HCT116 (cell line): ENCODE data around the gene TBCD. TPM values are rescaled to one million over a fixed set of nuclear protein-coding genes. Genes with fewer than 3 reads are reported as not detected.

ENCODE experiments used
- ATAC-seq: fragments of 200-7000 bp; cut with Tn5 transposase; 2 replicates; pipeline ENCODE4 v1.9.1; 2020; ENCODE audit warnings: mild to moderate bottlenecking, moderate library complexity
- BruUV-seq: library from RNA; stranded (reverse); fragments of 400-500 nt; replicated peaks from 2 replicates; lab custom pipeline; 2021; lab: Mats Ljungman, UMichigan
- CTCF ChIA-PET: fragments of 300-600 bp; sonication (Branson Sonifier 250); formaldehyde crosslinking; loops from one replicate; lab custom pipeline; 2021; ENCODE audit warnings: antibody characterized with exemption; lab: Charles Lee
- POLR2A ChIA-PET: fragments of 300-600, 350-600 bp; sonication (Branson Sonifier 250); formaldehyde crosslinking; loops from one replicate; lab custom pipeline; 2021; ENCODE audit warnings: antibody characterized with exemption; lab: Charles Lee
- RAD21 ChIA-PET, 2 experiments: fragments of 300-600 bp; sonication (Branson Sonifier 250); formaldehyde crosslinking; loops; one replicate each; lab custom pipeline; 2023; ENCODE audit warnings: low total read pairs in 2 of 2; ENCODE audit not compliant: uncharacterized antibody in 2 of 2, unreplicated experiment in 2 of 2, low non-redundant PET in 1 of 2; lab: Charles Lee
- DNase-seq: peaks from one replicate; pipeline ENCODE4 v3.0.0-alpha.2; 2010; ENCODE audit warnings: low read depth, low spot score
- H2AFZ ChIP-seq: fragments of 200-600 bp; shearing (Covaris generic), sonication (generic); 2 replicates; pipeline ENCODE4 v1.6.1; 2017; ENCODE audit warnings: low read depth, mixed run types, mixed read lengths, antibody characterized with exemption, low read length; ENCODE audit not compliant: poor library complexity, severe bottlenecking
- H3K27ac ChIP-seq: 2 replicates; pipeline ENCODE4 v1.5.1; 2012; ENCODE audit warnings: low read depth, low read length
- H3K27me3 ChIP-seq: fragments of 200-600 bp; sonication (generic); 2 replicates; pipeline ENCODE4 v1.6.1; 2016; ENCODE audit warnings: mixed run types, low read length, mixed read lengths; ENCODE audit not compliant: insufficient read depth
- H3K36me3 ChIP-seq, 2 experiments: fragments of 200-500 bp in 1 of 2; fragments of 200-600 bp in 1 of 2; sonication (Bioruptor generic) in 1 of 2; sonication (generic) in 1 of 2; 2 replicates each; pipeline versions ENCODE4 v1.5.1 to v1.6.1; 2014 to 2016; ENCODE audit warnings: low read length in 2 of 2, inconsistent platforms in 1 of 2, mixed read lengths in 1 of 2, mixed run types in 1 of 2; ENCODE audit not compliant: insufficient read depth in 2 of 2, control insufficient read depth in 1 of 2
- H3K4me1 ChIP-seq, 2 experiments: fragments of 200-600 bp in 1 of 2; sonication (generic) in 1 of 2; 2 replicates each; pipeline versions ENCODE4 v1.5.1 to v1.6.1; 2012 to 2017; ENCODE audit warnings: low read length in 2 of 2, inconsistent platforms in 1 of 2, mild to moderate bottlenecking in 1 of 2, mixed read lengths in 1 of 2, mixed run types in 1 of 2, moderate library complexity in 1 of 2; ENCODE audit not compliant: insufficient read depth in 2 of 2, control insufficient read depth in 1 of 2
- H3K4me2 ChIP-seq: fragments of 200-600 bp; sonication (generic); 2 replicates; pipeline ENCODE4 v1.6.1; 2017; ENCODE audit warnings: mixed run types, low read length, mixed read lengths
- H3K4me3 ChIP-seq, 2 experiments: fragments of 200-600 bp in 1 of 2; sonication (generic) in 1 of 2; replicated peaks in 1 of 2; 2 replicates each; pipeline ENCODE4 v1.5.1; 2011 to 2016; ENCODE audit warnings: low read length in 2 of 2, control low read depth in 1 of 2, low read depth in 1 of 2, mild to moderate bottlenecking in 1 of 2, mixed read lengths in 1 of 2, mixed run types in 1 of 2
- H3K79me2 ChIP-seq: fragments of 200-600 bp; sonication (generic); 2 replicates; pipeline ENCODE4 v1.6.1; 2017; ENCODE audit warnings: mild to moderate bottlenecking, mixed run types, low read length, moderate library complexity, mixed read lengths; ENCODE audit not compliant: insufficient read depth
- H3K9ac ChIP-seq: fragments of 200-600 bp; sonication (generic); 2 replicates; pipeline ENCODE4 v1.6.1; 2016; ENCODE audit warnings: low read length, mixed read lengths
- H3K9me2 ChIP-seq: fragments of 200-600 bp; sonication (generic), shearing (Covaris generic); 2 replicates; pipeline ENCODE4 v1.6.1; 2017; ENCODE audit warnings: mixed run types, mild to moderate bottlenecking, moderate library complexity; ENCODE audit not compliant: insufficient read depth
- H3K9me3 ChIP-seq, 2 experiments: fragments of 200-500 bp in 1 of 2; fragments of 200-600 bp in 1 of 2; sonication (Bioruptor generic) in 1 of 2; sonication (generic) in 1 of 2; 2 replicates each; pipeline ENCODE4 v1.6.1; 2014 to 2017; ENCODE audit warnings: low read length in 2 of 2, mixed read lengths in 2 of 2, inconsistent platforms in 1 of 2, low read depth in 1 of 2, mild to moderate bottlenecking in 1 of 2, mixed run types in 1 of 2, moderate library complexity in 1 of 2; ENCODE audit not compliant: control insufficient read depth in 1 of 2, insufficient read depth in 1 of 2
- H4K20me1 ChIP-seq: fragments of 200-600 bp; sonication (generic), shearing (Covaris generic); 2 replicates; pipeline ENCODE4 v1.6.1; 2017; ENCODE audit warnings: mixed run types, mild to moderate bottlenecking, moderate library complexity; ENCODE audit not compliant: insufficient read depth
- CBX3 ChIP-seq: IDR thresholded peaks from 2 replicates; pipeline ENCODE4 v1.6.1; 2012; ENCODE audit warnings: low read depth
- CTCF ChIP-seq, 3 experiments: fragments of 200-600 bp in 1 of 3; sonication (generic) in 1 of 3; IDR thresholded peaks in 2 of 3; conservative IDR thresholded peaks in 1 of 3; 2 replicates each; pipeline ENCODE4 v1.5.1; 2012 to 2017; ENCODE audit warnings: low read depth in 2 of 3, low read length in 2 of 3, antibody characterized with exemption in 1 of 3, borderline replicate concordance in 1 of 3, control low read depth in 1 of 3, mild to moderate bottlenecking in 1 of 3, mixed read lengths in 1 of 3, mixed run types in 1 of 3, moderate library complexity in 1 of 3; ENCODE audit not compliant: insufficient read depth in 1 of 3
- EGR1 ChIP-seq: IDR thresholded peaks from 2 replicates; pipeline ENCODE4 v1.6.1; 2012; ENCODE audit warnings: low read depth
- ELF1 ChIP-seq: IDR thresholded peaks from 2 replicates; pipeline ENCODE4 v1.6.1; 2012; ENCODE audit warnings: low read depth, borderline replicate concordance
- EZH2phosphoT487 ChIP-seq: fragments of 200-600 bp; IDR thresholded peaks from 2 replicates; pipeline ENCODE4 v1.6.1; 2018; ENCODE audit warnings: antibody characterized with exemption, borderline replicate concordance
- FOSL1 ChIP-seq: IDR thresholded peaks from 2 replicates; pipeline ENCODE4 v1.6.1; 2012; ENCODE audit warnings: low read depth
- JUND ChIP-seq: IDR thresholded peaks from 2 replicates; pipeline ENCODE4 v1.6.1; 2012
- POLR2AphosphoS5 ChIP-seq: IDR thresholded peaks from 2 replicates; pipeline ENCODE4 v1.6.1; 2011; ENCODE audit warnings: mild to moderate bottlenecking, low read depth, low read length, moderate library complexity
- RAD21 ChIP-seq: IDR thresholded peaks from 2 replicates; pipeline ENCODE4 v1.6.1; 2012; ENCODE audit warnings: low read depth, mild to moderate bottlenecking
- SP1 ChIP-seq: IDR thresholded peaks from 2 replicates; pipeline ENCODE4 v1.6.1; 2012; ENCODE audit warnings: low read depth
- YY1 ChIP-seq: IDR thresholded peaks from 2 replicates; pipeline ENCODE4 v1.6.1; 2011; ENCODE audit warnings: low read length, low read depth, moderate library complexity, mild to moderate bottlenecking; ENCODE audit not compliant: insufficient replicate concordance; ENCODE audit errors: extremely low read depth
- ZBTB33 ChIP-seq: IDR thresholded peaks from 2 replicates; pipeline ENCODE4 v1.6.1; 2011; ENCODE audit warnings: mild to moderate bottlenecking, low read length, moderate library complexity; ENCODE audit not compliant: insufficient replicate concordance; ENCODE audit errors: extremely low read depth
- ZFX ChIP-seq: fragments of 450-650 bp; IDR thresholded peaks from 2 replicates; pipeline ENCODE4 v1.6.1; 2017
- ZNF274 ChIP-seq: fragments of 200-500 bp; sonication (Bioruptor generic); IDR thresholded peaks from 2 replicates; pipeline ENCODE4 v1.6.1; 2014; ENCODE audit warnings: mild to moderate bottlenecking, low read depth, low read length, inconsistent platforms
- intact Hi-C: fragments of 100-400 bp; cut with micrococcal nuclease; formaldehyde crosslinking; loops from 2 replicates; pipeline ENCODE4 v1.10.0; 2022
- total RNA-seq: library from RNA; stranded (reverse); gene quantifications from one replicate; pipeline ENCODE4 v1.2.1, GENCODE V29; 2021; ENCODE audit not compliant: unreplicated experiment
- TF ChIP-seq, protein P1 (sequence below): IDR thresholded peaks from 2 replicates; pipeline ENCODE4 v1.6.1; 2012

TBCD gene
- total RNA-seq, 1 experiment from 2014 or later, result 152 TPM

DNA sequence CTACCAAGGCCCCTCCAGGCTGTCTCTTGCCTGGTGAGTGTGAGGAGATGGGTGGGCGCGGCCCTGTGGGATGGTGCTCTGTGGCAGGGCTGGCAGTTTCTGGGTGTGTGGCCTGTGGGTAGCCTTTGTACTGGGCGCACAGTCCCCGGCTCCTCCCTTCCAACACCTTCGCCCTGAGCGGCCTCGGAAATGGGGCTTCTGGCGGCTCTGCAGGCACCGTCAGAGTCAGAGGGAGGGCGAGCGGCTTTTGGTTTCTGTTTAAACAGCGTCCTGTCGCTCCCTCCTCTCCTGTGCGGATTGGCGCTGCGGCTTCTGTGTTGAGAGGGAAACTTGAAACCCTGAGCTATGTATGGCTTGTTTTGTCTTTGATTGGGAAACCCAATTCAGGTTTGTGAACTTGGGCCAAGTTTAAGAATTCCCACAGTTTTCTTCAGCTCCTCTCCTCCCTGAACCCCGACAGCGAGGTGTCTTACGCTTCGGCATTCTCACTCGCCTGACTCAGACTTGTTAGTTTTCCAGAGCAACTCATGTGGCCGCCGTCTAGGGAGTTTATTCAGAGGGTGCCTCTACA, 96.2 kb downstream of the TBCD start:
- no TSS peak for BruUV-seq
- no peak for ATAC-seq
- Histone ChIP-seq H3K27me3 (no peaks in the 10 kb centered on the region), H3K9me2 (no peaks in the 10 kb centered on the region), H2AFZ (no peak overlapping the region), H3K27ac (no peak overlapping the region), H3K79me2 (peaks cover 16% of the 10 kb centered on the region), H3K36me3 (no peaks in the 10 kb centered on the region; a peak in 2 of 4 replicates), H3K9ac (no peak overlapping the region), H3K9me3 (no peaks in the 10 kb centered on the region), H3K4me3 (no peak overlapping the region), H3K4me1 (peaks cover 2 to 6% of the 10 kb centered on the region in 2 experiments; a peak in 2 of 4 replicates), H4K20me1 (no peaks in the 10 kb centered on the region), H3K4me2 (no peak overlapping the region)
- DNase-seq, result no peak
- intact Hi-C loops, result no loop called here
- POLR2A ChIA-PET, result no interaction called here
- CTCF ChIA-PET, result no interaction called here
- TF ChIP-seq ELF1, result no peak
- TF ChIP-seq ZNF274, result no peak
- TF ChIP-seq CTCF (IDR thresholded peaks at IDR 0.05 in 2 of 3, conservative IDR thresholded peaks at IDR 0.05 in 1 of 3; ENCODE audit: borderline replicate concordance in 1 of 3, insufficient read depth in 1 of 3, low read depth in 2 of 3, low read length in 2 of 3), result no peak
- RAD21 ChIA-PET, result no interaction called here

DNA sequence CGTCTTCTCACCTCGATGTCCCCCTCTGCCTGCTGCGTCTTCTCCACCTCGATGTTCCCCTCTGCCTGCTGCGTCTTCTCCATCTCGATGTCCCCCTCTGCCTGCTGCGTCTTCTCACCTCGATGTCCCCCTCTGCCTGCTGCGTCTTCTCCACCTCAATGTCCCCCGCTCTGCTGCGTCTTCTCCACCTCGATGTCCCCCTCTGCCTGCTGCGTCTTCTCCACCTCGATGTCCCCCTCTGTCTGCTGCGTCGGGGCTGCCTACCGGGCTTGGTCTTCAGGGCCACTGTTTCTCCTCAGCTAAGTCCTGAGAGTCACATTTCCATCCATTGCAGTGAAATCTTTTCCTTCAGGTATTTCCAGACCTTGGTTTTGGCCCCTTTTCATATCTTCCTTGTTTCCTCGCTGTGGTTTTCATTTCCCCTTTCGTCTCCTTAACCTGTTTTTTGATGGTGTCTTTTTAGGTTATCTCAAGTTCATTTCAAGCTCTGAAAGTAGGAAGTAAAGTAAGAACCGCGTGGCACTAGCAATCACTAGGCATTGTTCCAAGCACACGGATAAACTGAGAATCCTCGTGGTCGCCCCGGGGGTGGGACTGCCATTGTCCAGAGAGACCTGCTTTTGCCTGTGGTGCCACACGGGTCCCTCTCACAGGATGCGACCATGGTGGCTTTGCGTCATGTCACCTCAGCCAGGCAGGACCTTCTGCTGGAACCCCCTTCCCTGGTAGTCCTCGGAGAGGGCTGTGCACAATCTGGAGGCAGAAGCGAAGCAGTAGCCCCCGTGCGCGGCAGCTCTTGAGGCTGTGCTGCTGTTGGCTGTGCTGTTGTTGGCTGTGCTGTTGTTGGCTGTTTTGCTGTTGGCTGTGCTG, 97.4 kb downstream of the TBCD start:
- Histone ChIP-seq H3K4me3 (no peak overlapping the region), H3K4me2 (no peak overlapping the region), H2AFZ (no peak overlapping the region), H3K27me3 (no peaks in the 10 kb centered on the region), H3K36me3 (peaks cover 0 to 4% of the 10 kb centered on the region in 2 experiments; a peak in 3 of 4 replicates), H3K79me2 (peaks cover 16% of the 10 kb centered on the region), H3K27ac (no peak overlapping the region), H3K9me2 (no peaks in the 10 kb centered on the region), H3K9me3 (no peaks in the 10 kb centered on the region), H3K4me1 (peaks cover 2 to 8% of the 10 kb centered on the region in 2 experiments; a peak in 2 of 4 replicates), H4K20me1 (no peaks in the 10 kb centered on the region), H3K9ac (no peak overlapping the region)
- no peak for ATAC-seq
- intact Hi-C loops, result no loop called here
- DNase-seq, result no peak
- no TSS peak for BruUV-seq
- ChIA-PET CTCF (no interaction called here), RAD21 (no interaction called here), POLR2A (no interaction called here)
- TF ChIP-seq RAD21, result no peak
- TF ChIP-seq YY1, result no peak
- TF ChIP-seq, protein P1, sequence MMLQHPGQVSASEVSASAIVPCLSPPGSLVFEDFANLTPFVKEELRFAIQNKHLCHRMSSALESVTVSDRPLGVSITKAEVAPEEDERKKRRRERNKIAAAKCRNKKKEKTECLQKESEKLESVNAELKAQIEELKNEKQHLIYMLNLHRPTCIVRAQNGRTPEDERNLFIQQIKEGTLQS, result no peak
- no peak for TF ChIP-seq POLR2AphosphoS5
- no peak for TF ChIP-seq EZH2phosphoT487
- no peak for TF ChIP-seq EGR1
- no peak for TF ChIP-seq ZFX
- no peak for TF ChIP-seq FOSL1
- no peak for TF ChIP-seq JUND
- TF ChIP-seq ELF1, result no peak
- no peak for TF ChIP-seq SP1
- no peak for TF ChIP-seq CBX3
- no peak for TF ChIP-seq ZBTB33
